HCT116 (cell line): ENCODE measurements around the gene ATG4B. TPM values are rescaled to one million over a fixed set of nuclear protein-coding genes. Genes with fewer than 3 reads are reported as not detected.

Experiments used
- ATAC-seq: fragments of 200-7000 bp; cut with Tn5 transposase; 2 replicates; pipeline ENCODE4 v1.9.1; 2020; ENCODE audit warnings: mild to moderate bottlenecking, moderate library complexity
- BruUV-seq: library from RNA; stranded (reverse); fragments of 400-500 nt; replicated peaks from 2 replicates; lab custom pipeline; 2021; lab: Mats Ljungman, UMichigan
- CTCF ChIA-PET: fragments of 300-600 bp; sonication (Branson Sonifier 250); formaldehyde crosslinking; loops from one replicate; lab custom pipeline; 2021; ENCODE audit warnings: antibody characterized with exemption; lab: Charles Lee
- POLR2A ChIA-PET: fragments of 300-600, 350-600 bp; sonication (Branson Sonifier 250); formaldehyde crosslinking; loops from one replicate; lab custom pipeline; 2021; ENCODE audit warnings: antibody characterized with exemption; lab: Charles Lee
- RAD21 ChIA-PET, 2 experiments: fragments of 300-600 bp; sonication (Branson Sonifier 250); formaldehyde crosslinking; loops; one replicate each; lab custom pipeline; 2023; ENCODE audit warnings: low total read pairs in 2 of 2; ENCODE audit not compliant: uncharacterized antibody in 2 of 2, unreplicated experiment in 2 of 2, low non-redundant PET in 1 of 2; lab: Charles Lee
- DNase-seq: peaks from one replicate; pipeline ENCODE4 v3.0.0-alpha.2; 2010; ENCODE audit warnings: low read depth, low spot score
- H2AFZ ChIP-seq: fragments of 200-600 bp; shearing (Covaris generic), sonication (generic); 2 replicates; pipeline ENCODE4 v1.6.1; 2017; ENCODE audit warnings: low read depth, mixed run types, mixed read lengths, antibody characterized with exemption, low read length; ENCODE audit not compliant: poor library complexity, severe bottlenecking
- H3K27ac ChIP-seq: 2 replicates; pipeline ENCODE4 v1.5.1; 2012; ENCODE audit warnings: low read depth, low read length
- H3K27me3 ChIP-seq: fragments of 200-600 bp; sonication (generic); 2 replicates; pipeline ENCODE4 v1.6.1; 2016; ENCODE audit warnings: mixed run types, low read length, mixed read lengths; ENCODE audit not compliant: insufficient read depth
- H3K36me3 ChIP-seq, 2 experiments: fragments of 200-500 bp in 1 of 2; fragments of 200-600 bp in 1 of 2; sonication (Bioruptor generic) in 1 of 2; sonication (generic) in 1 of 2; 2 replicates each; pipeline versions ENCODE4 v1.5.1 to v1.6.1; 2014 to 2016; ENCODE audit warnings: low read length in 2 of 2, inconsistent platforms in 1 of 2, mixed read lengths in 1 of 2, mixed run types in 1 of 2; ENCODE audit not compliant: insufficient read depth in 2 of 2, control insufficient read depth in 1 of 2
- H3K4me1 ChIP-seq, 2 experiments: fragments of 200-600 bp in 1 of 2; sonication (generic) in 1 of 2; 2 replicates each; pipeline versions ENCODE4 v1.5.1 to v1.6.1; 2012 to 2017; ENCODE audit warnings: low read length in 2 of 2, inconsistent platforms in 1 of 2, mild to moderate bottlenecking in 1 of 2, mixed read lengths in 1 of 2, mixed run types in 1 of 2, moderate library complexity in 1 of 2; ENCODE audit not compliant: insufficient read depth in 2 of 2, control insufficient read depth in 1 of 2
- H3K4me2 ChIP-seq: fragments of 200-600 bp; sonication (generic); 2 replicates; pipeline ENCODE4 v1.6.1; 2017; ENCODE audit warnings: mixed run types, low read length, mixed read lengths
- H3K4me3 ChIP-seq, 2 experiments: fragments of 200-600 bp in 1 of 2; sonication (generic) in 1 of 2; replicated peaks in 1 of 2; 2 replicates each; pipeline ENCODE4 v1.5.1; 2011 to 2016; ENCODE audit warnings: low read length in 2 of 2, control low read depth in 1 of 2, low read depth in 1 of 2, mild to moderate bottlenecking in 1 of 2, mixed read lengths in 1 of 2, mixed run types in 1 of 2
- H3K79me2 ChIP-seq: fragments of 200-600 bp; sonication (generic); 2 replicates; pipeline ENCODE4 v1.6.1; 2017; ENCODE audit warnings: mild to moderate bottlenecking, mixed run types, low read length, moderate library complexity, mixed read lengths; ENCODE audit not compliant: insufficient read depth
- H3K9ac ChIP-seq: fragments of 200-600 bp; sonication (generic); 2 replicates; pipeline ENCODE4 v1.6.1; 2016; ENCODE audit warnings: low read length, mixed read lengths
- H3K9me2 ChIP-seq: fragments of 200-600 bp; sonication (generic), shearing (Covaris generic); 2 replicates; pipeline ENCODE4 v1.6.1; 2017; ENCODE audit warnings: mixed run types, mild to moderate bottlenecking, moderate library complexity; ENCODE audit not compliant: insufficient read depth
- H3K9me3 ChIP-seq, 2 experiments: fragments of 200-500 bp in 1 of 2; fragments of 200-600 bp in 1 of 2; sonication (Bioruptor generic) in 1 of 2; sonication (generic) in 1 of 2; 2 replicates each; pipeline ENCODE4 v1.6.1; 2014 to 2017; ENCODE audit warnings: low read length in 2 of 2, mixed read lengths in 2 of 2, inconsistent platforms in 1 of 2, low read depth in 1 of 2, mild to moderate bottlenecking in 1 of 2, mixed run types in 1 of 2, moderate library complexity in 1 of 2; ENCODE audit not compliant: control insufficient read depth in 1 of 2, insufficient read depth in 1 of 2
- H4K20me1 ChIP-seq: fragments of 200-600 bp; sonication (generic), shearing (Covaris generic); 2 replicates; pipeline ENCODE4 v1.6.1; 2017; ENCODE audit warnings: mixed run types, mild to moderate bottlenecking, moderate library complexity; ENCODE audit not compliant: insufficient read depth
- CEBPB ChIP-seq: IDR thresholded peaks from 2 replicates; pipeline ENCODE4 v1.6.1; 2012; ENCODE audit warnings: low read depth
- CTCF ChIP-seq, 3 experiments: fragments of 200-600 bp in 1 of 3; sonication (generic) in 1 of 3; IDR thresholded peaks in 2 of 3; conservative IDR thresholded peaks in 1 of 3; 2 replicates each; pipeline ENCODE4 v1.5.1; 2012 to 2017; ENCODE audit warnings: low read depth in 2 of 3, low read length in 2 of 3, antibody characterized with exemption in 1 of 3, borderline replicate concordance in 1 of 3, control low read depth in 1 of 3, mild to moderate bottlenecking in 1 of 3, mixed read lengths in 1 of 3, mixed run types in 1 of 3, moderate library complexity in 1 of 3; ENCODE audit not compliant: insufficient read depth in 1 of 3
- EGR1 ChIP-seq: IDR thresholded peaks from 2 replicates; pipeline ENCODE4 v1.6.1; 2012; ENCODE audit warnings: low read depth
- EZH2phosphoT487 ChIP-seq: fragments of 200-600 bp; IDR thresholded peaks from 2 replicates; pipeline ENCODE4 v1.6.1; 2018; ENCODE audit warnings: antibody characterized with exemption, borderline replicate concordance
- JUND ChIP-seq: IDR thresholded peaks from 2 replicates; pipeline ENCODE4 v1.6.1; 2012
- MAX ChIP-seq: IDR thresholded peaks from 2 replicates; pipeline ENCODE4 v1.6.1; 2012
- POLR2AphosphoS5 ChIP-seq: IDR thresholded peaks from 2 replicates; pipeline ENCODE4 v1.6.1; 2011; ENCODE audit warnings: mild to moderate bottlenecking, low read depth, low read length, moderate library complexity
- SIN3A ChIP-seq: IDR thresholded peaks from 2 replicates; pipeline ENCODE4 v1.6.1; 2012; ENCODE audit warnings: low read depth
- TCF7L2 ChIP-seq: IDR thresholded peaks from 2 replicates; pipeline ENCODE4 v1.7.0; 2011; ENCODE audit warnings: borderline replicate concordance, inconsistent platforms; ENCODE audit not compliant: insufficient read depth, insufficient read length; ENCODE audit errors: extremely low read depth
- YY1 ChIP-seq: IDR thresholded peaks from 2 replicates; pipeline ENCODE4 v1.6.1; 2011; ENCODE audit warnings: low read length, low read depth, moderate library complexity, mild to moderate bottlenecking; ENCODE audit not compliant: insufficient replicate concordance; ENCODE audit errors: extremely low read depth
- ZBTB33 ChIP-seq: IDR thresholded peaks from 2 replicates; pipeline ENCODE4 v1.6.1; 2011; ENCODE audit warnings: mild to moderate bottlenecking, low read length, moderate library complexity; ENCODE audit not compliant: insufficient replicate concordance; ENCODE audit errors: extremely low read depth
- ZNF274 ChIP-seq: fragments of 200-500 bp; sonication (Bioruptor generic); IDR thresholded peaks from 2 replicates; pipeline ENCODE4 v1.6.1; 2014; ENCODE audit warnings: mild to moderate bottlenecking, low read depth, low read length, inconsistent platforms
- intact Hi-C: fragments of 100-400 bp; cut with micrococcal nuclease; formaldehyde crosslinking; loops from 2 replicates; pipeline ENCODE4 v1.10.0; 2022
- total RNA-seq: library from RNA; stranded (reverse); gene quantifications from one replicate; pipeline ENCODE4 v1.2.1, GENCODE V29; 2021; ENCODE audit not compliant: unreplicated experiment
- TF ChIP-seq, protein P1 (sequence below): IDR thresholded peaks from 2 replicates; pipeline ENCODE4 v1.6.1; 2012

Gene ATG4B
- total RNA-seq, 1 experiment from 2014 or later: 87.4 TPM

DNA sequence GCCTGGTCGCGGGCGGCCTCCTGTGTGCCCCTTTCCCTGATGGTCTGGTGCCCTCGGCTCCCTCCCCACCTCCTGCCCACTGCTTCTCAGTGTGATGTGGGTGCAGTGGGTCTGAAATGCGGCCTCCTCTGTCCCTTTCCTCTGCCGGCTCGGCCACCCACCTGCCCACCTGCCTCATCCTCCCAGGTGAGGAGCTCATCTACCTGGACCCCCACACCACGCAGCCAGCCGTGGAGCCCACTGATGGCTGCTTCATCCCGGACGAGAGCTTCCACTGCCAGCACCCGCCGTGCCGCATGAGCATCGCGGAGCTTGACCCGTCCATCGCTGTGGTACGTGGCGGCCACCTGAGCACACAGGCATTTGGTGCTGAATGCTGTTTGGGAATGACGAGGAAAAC lies 30.9 kb downstream of the ATG4B start (continued):
- TF ChIP-seq CEBPB (no peak), SIN3A (no peak), MAX (no peak), POLR2AphosphoS5 (no peak), CTCF (IDR thresholded peaks at IDR 0.05 in 2 of 3, conservative IDR thresholded peaks at IDR 0.05 in 1 of 3; ENCODE audit: borderline replicate concordance in 1 of 3, insufficient read depth in 1 of 3, low read depth in 2 of 3, low read length in 2 of 3) (no peak), ZNF274 (no peak), JUND (no peak), YY1 (no peak), EZH2phosphoT487 (no peak)

DNA sequence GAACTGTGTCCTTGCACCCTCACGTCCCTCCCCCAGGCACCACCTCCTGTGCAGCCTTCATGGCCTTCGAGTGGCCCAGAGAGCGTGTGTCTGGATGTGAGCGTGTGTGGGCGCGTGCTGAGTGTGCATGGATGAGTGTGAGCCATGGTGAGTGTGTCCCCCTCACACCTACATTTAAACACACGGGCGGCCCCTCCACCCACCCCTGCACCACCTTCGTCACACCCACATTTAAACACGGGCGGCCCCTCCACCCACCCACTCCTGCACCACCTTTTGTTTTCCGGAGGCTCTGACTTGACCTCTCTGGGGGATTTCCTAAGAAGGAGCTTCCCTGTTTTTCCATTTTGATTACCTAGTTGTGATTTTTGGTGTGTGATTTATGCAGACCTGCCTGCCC lies 31.3 kb downstream of the ATG4B start:
- no TSS peak for BruUV-seq
- no peak overlapping the region for H3K9ac ChIP-seq
- ATAC-seq: no peak
- ChIA-PET CTCF (no interaction called here), POLR2A (no interaction called here)
- TF ChIP-seq EGR1 (no peak), TCF7L2 (no peak), JUND (no peak), ZNF274 (no peak), EZH2phosphoT487 (no peak), YY1 (no peak), POLR2AphosphoS5 (no peak), CTCF (IDR thresholded peaks at IDR 0.05 in 2 of 3, conservative IDR thresholded peaks at IDR 0.05 in 1 of 3; ENCODE audit: borderline replicate concordance in 1 of 3, insufficient read depth in 1 of 3, low read depth in 2 of 3, low read length in 2 of 3) (no peak), ZBTB33 (no peak)
- TF ChIP-seq, protein P1, sequence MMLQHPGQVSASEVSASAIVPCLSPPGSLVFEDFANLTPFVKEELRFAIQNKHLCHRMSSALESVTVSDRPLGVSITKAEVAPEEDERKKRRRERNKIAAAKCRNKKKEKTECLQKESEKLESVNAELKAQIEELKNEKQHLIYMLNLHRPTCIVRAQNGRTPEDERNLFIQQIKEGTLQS: no peak
- TF ChIP-seq, all 23 proteins: peak for 0
- H3K27ac ChIP-seq: no peak overlapping the region
- no peak for DNase-seq
- peaks cover 12 to 15% of the 10 kb centered on the region in 2 experiments; a peak in 3 of 4 replicates for H3K36me3 ChIP-seq
- H3K4me1 ChIP-seq: peaks cover 0 to 6% of the 10 kb centered on the region in 2 experiments; a peak in 2 of 4 replicates
- RAD21 ChIA-PET: no interaction called here
- no peak overlapping the region for H3K4me2 ChIP-seq
- intact Hi-C loops: no loop called here
- H3K4me3 ChIP-seq: no peak overlapping the region
- no peaks in the 10 kb centered on the region for H3K9me3 ChIP-seq
- no peaks in the 10 kb centered on the region for H3K9me2 ChIP-seq
- H3K27me3 ChIP-seq: no peaks in the 10 kb centered on the region
- H2AFZ ChIP-seq: no peak overlapping the region
- no peaks in the 10 kb centered on the region for H3K79me2 ChIP-seq
- H4K20me1 ChIP-seq: 0 out of 2 replicates have a peak, but pooled peaks cover 3% of the 10 kb centered on the region
